T-helper 22 cell (primary cell): ENCODE results near the gene CDK17.
"Not testable (repeated sequence)": the region's sequence is repeated elsewhere in the genome, so short reads cannot be mapped to it uniquely, and the experiment has no call there.

Source experiments
- DNase-seq: peaks from one replicate; pipeline ENCODE4 v3.0.0-alpha.2; 2020; ENCODE audit warnings: low read depth

Gene CDK17

DNA sequence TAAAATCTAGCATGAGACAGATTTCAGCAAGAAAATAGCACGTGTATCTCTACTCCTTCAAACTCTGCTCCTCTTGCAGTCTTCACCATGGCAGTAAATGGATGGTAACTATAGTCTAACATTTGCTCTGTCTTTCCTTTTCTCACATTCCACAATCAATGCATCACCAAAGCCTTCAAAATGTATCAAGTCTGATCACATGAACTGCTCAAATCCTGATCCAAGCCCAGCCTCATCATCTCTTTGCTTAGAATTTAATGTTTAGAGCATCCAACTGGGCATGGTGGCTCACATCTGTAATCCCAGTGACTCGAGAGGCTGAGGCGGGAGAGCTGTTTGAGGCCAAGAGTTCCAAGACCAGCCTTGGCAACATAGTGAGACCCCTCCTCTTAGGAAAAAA, 45.9 kb downstream of the CDK17 start:
- no peak for DNase-seq

DNA sequence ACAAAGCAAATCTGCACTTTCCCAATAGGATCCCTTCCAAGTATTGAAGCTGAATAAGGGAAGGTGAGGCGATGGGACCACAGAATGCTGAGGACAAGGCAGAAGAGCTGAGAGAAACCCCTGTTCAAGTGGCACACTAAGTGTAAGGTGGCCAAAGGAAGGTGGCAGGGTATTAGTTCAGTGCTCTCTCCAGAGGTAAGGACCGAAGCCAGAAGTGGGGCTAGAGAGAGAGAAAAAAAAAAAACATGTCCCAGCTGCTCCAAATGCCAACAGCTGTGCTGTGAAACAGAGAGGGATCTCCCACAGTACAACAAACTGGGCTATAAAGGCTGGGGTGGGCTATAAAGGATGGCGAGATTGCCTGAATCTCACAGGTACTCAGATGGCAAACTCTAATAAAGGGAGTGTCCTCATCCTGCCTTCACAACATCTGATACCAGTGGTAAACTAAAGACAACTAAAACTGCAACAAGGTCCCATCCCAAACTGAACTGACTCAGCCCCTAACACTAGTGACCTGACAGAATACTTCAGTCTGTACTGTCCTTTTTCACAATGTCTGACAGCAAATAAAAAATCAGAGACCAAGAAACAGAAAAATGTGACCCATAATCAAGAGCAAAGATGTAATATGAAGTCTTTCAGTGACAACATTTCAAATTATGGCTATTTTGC, 47.9 kb downstream of the CDK17 start:
- DNase-seq = no peak

GRCh38 chr12:96350982-96351381, 49.3 kb downstream of the CDK17 start:
- DNase-seq = no peak

- DNase-seq = no peak
These were observed 53.0 kb downstream of the CDK17 start for GRCh38 chr12:96347130-96347699.

DNA sequence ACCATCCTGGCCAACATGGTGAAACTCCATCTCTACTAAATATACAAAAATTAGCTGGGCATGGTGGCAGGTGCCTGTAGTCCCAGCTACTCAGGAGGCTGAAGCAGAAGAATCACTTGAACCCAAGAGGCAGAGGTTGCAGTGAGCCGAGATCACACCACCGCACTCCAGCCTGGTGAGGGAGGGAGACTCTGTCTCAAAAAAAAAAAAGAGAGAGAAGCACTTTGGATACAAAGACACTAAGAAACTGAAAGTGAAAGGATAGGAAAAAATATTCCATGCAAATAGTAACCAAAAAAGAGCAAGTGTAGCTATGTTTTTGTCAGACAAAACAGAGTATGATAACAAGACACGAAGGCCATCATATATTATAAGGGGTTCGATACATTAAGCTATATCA, 53.5 kb downstream of the CDK17 start:
- DNase-seq = not testable (repeated sequence)

GRCh38 chr12:96344124-96344695, 56.0 kb downstream of the CDK17 start:
- no peak for DNase-seq

DNA sequence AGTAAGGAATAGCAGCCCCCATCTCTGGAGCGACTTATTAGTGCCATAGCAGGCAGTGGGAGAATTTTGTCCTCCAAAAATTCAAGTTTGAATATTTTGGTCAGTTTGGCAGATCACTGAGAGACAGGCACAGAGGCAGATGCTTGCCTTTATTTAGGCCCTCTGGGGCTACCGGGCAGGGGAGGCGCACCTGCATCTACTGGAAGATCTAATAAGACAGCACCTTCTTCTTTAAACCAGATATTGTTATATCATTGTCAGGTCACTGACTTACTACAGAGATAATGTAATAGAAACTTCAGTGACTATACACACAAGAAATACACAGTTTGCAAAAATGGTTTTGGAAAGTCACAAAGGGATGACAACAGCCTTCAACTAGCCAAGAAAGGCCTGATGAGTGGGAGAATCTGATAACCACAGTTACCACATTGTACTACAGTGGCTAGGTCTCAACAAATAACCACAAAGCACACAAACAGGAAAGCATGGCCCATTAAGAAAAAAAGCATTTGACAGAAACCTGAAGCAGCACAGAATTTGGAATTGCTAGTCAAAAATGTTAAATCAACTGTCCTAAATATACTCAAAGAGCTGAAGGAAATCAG, 56.8 kb downstream of the CDK17 start:
- DNase-seq = no peak

DNA sequence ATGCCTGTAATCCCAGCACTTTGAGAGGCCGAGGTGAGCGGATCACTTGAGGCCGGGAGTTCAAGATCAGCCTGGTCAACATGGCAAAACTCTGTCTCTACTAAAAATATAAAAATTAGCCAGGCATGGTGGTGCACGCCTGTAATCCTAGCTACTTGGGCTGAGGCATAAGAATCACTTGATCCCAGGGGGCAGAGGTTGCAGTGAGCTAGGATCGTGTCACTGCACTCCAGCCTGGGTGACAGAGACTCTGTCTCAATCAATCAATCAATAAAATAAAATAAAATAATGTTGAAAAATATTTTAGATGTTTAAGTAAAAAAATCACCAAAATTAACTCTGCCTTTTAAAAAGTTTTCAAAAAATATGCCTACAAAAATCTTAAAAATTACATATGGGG, 60.6 kb downstream of the CDK17 start:
- not testable (repeated sequence) for DNase-seq

GRCh38 chr12:96338852-96339471, 61.3 kb downstream of the CDK17 start:
- DNase-seq = no peak

DNA sequence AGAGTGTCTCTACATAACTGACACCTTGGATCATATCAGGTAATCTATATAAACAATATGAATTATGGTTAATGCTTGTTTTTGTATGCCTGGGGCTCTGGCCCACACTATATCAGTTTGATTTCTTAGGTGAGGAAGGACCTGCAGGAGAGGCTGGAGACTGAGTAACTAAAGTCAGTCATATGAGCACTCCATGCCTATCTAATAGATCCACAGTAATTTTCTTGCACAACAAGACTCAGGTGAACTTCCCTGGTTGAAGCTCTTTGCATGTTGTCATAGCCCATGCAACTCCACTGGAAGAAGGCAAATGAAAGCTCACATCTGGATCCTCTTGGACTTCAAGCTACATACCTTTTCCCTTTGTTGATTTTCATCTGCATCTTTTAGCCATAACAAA, 62.3 kb downstream of the CDK17 start:
- no peak for DNase-seq

DNA sequence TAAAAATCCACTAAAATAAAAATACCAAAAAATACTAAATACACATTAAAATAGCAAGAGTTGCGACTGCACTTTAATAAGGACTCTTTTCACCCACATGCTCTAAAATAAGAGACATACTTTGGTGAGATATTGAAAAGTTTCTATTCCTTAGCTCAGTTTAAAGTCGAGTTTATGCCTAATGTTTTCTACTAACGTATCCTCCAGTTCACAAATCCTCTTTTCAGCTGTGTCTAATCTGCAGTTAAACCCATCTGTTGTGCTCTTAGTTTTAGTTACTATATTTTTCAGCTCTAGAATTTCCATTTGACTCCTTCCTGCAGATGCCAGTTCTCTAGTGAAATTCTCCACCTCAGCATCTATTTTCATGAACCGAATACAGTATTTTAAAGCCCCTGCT, 63.8 kb downstream of the CDK17 start:
- DNase-seq = no peak

GRCh38 chr12:96335270-96335669, 65.0 kb downstream of the CDK17 start:
- DNase-seq = no peak

GRCh38 chr12:96334502-96334901, 65.7 kb downstream of the CDK17 start:
- no peak for DNase-seq

- no peak for DNase-seq
These were observed 70.7 kb downstream of the CDK17 start for GRCh38 chr12:96329545-96329944.

GRCh38 chr12:96329018-96329417, 71.2 kb downstream of the CDK17 start:
- DNase-seq = no peak

DNA sequence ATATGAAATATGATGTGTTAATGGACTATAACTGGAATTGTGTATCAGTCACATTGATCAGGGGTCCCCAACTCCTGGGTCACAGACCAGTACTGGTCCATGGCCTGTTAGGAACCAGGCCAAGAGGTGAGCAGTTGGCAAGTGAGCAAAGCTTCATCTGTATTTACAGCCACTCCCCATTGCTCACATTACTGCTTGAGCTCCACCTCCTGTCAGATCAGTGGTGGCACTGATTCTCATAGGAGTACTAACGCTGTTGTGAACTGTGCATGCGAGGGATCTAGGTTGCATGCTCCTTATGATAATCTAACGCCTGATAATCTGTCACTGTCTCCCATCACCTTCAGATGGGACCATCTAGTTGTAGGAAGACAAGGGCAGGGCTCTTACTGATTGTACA, 72.3 kb downstream of the CDK17 start:
- DNase-seq = no peak

DNA sequence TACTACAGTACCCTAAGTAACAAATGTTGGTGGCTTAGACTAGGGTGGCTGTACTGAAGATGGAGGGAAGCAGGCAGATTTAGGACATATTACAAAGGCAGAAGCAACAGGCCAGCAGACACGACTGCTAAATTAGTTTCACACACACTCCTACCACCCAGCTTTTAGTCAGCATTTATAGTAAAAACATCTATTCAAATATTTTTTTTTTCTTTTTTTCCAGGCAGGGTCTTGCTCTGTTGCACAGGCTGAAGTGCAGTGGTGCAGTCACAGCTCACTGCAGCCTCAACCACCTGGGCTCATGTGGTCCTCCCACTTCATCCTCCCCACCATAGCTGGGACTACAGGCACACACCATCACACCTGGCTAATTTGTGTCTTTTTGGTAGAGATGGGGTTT, 72.9 kb downstream of the CDK17 start:
- DNase-seq = no peak

DNA sequence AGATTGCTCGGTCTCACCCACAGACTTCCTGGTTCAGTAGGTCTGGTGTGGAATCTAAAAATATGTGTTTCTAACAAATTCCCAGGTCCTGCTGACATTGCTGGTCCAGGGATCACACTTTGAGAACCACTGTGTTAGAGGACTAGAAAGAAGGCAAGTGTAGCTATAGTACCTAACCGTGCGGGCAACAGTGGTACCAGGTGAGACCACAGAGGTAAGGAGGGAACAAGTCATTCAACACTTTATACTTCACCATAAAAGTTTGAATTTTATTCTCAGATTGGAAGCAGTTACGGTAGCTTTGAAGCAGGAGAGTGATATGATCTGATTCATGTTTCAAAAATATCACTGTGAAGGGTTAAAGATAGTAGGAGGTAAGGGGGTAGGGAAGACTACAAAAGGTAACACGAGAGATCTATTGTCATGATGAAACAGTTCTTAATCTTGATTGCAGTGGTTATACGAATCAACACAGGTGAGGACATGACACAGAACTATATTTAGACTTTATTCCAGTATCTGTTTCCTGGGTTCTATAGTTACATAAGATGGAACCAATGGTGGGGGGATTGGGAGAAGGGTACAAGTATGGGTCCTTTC, 73.5 kb downstream of the CDK17 start:
- DNase-seq = no peak

- no peak for DNase-seq
These were observed 76.3 kb downstream of the CDK17 start for GRCh38 chr12:96323906-96324305.

- no peak for DNase-seq
These were observed 77.5 kb downstream of the CDK17 start for GRCh38 chr12:96322720-96323119.

DNA sequence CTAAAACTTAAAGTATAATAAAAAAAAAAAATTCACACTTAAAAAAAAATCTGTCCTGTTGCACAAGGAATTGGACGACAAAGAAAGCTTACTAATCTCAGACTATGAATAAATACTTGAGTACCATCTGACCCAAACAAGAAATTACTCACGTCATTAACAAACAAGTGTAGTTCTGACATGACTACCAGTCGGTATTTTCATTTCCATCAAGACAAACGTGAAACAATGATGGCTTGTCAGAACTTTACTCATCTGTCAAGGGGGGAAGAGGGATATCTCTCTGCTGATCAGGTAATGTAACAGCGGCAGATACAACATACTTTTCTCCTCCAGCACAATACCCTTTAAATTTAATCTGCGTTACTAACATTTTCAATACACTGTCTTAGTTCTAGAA, 78.3 kb downstream of the CDK17 start:
- no peak for DNase-seq

- DNase-seq = not testable (repeated sequence)
These were observed 82.4 kb downstream of the CDK17 start for GRCh38 chr12:96317801-96318200.
